GM18517 (cell line): Measurements from ENCODE around the gene BTF3L4.
A peak's percentile ranks its signal among the peaks of the same experiment; 100 is the strongest.
"Not testable (repeated sequence)": the region's sequence is repeated elsewhere in the genome, so short reads cannot be mapped to it uniquely, and the experiment has no call there.

ENCODE experiments used
- ATAC-seq: cut with Tn5 transposase; IDR thresholded peaks from one replicate; pipeline ENCODE4 v1.9.1; 2021; ENCODE audit warnings: mild to moderate bottlenecking, moderate library complexity; ENCODE audit not compliant: unreplicated experiment

BTF3L4 gene

GRCh38 chr1:52055066-52055865 lies 829 bp upstream of the BTF3L4 start, which contains the start of gene TXNDC12:
Gene TXNDC12, minus strand, starts transcription at chr1:52055191. Its CDS starts 95 bp downstream, at chr1:52055096.
- peak; percentile 41 for ATAC-seq

GRCh38 chr1:52055866-52056162 lies 281 bp upstream of the BTF3L4 start:
- ATAC-seq = no peak

GRCh38 chr1:52056937-52057231 lies 789 bp downstream of the BTF3L4 start:
- peak; percentile 37 for ATAC-seq

- ATAC-seq = no peak
Measured at GRCh38 chr1:52057255-52057654, 1.2 kb downstream of the BTF3L4 start.

GRCh38 chr1:52057876-52058415 lies 1.9 kb downstream of the BTF3L4 start:
- ATAC-seq = no peak

- ATAC-seq = no peak
Measured at GRCh38 chr1:52059321-52059720, 3.2 kb downstream of the BTF3L4 start.

GRCh38 chr1:52059888-52060287 lies 3.8 kb downstream of the BTF3L4 start:
- no peak for ATAC-seq

- ATAC-seq = no peak
Measured at GRCh38 chr1:52060822-52061221, 4.7 kb downstream of the BTF3L4 start.

- no peak for ATAC-seq
Measured at GRCh38 chr1:52063192-52063591, 7.1 kb downstream of the BTF3L4 start.

- ATAC-seq = no peak
Measured at GRCh38 chr1:52070704-52071103, 14.6 kb downstream of the BTF3L4 start.

- ATAC-seq = no peak
Measured at GRCh38 chr1:52072291-52072690, 16.2 kb downstream of the BTF3L4 start.

- ATAC-seq = not testable (repeated sequence)
Measured at GRCh38 chr1:52077277-52077676, 21.2 kb downstream of the BTF3L4 start.

- no peak for ATAC-seq
Measured at GRCh38 chr1:52080014-52080415, 23.9 kb downstream of the BTF3L4 start.

- not testable (repeated sequence) for ATAC-seq
Measured at GRCh38 chr1:52087892-52088291, 31.8 kb downstream of the BTF3L4 start.

- ATAC-seq = not testable (repeated sequence)
Measured at GRCh38 chr1:52094300-52094699, 38.2 kb downstream of the BTF3L4 start.

GRCh38 chr1:52096216-52096615 lies 40.1 kb downstream of the BTF3L4 start:
- no peak for ATAC-seq

GRCh38 chr1:52098139-52098871 lies 42.2 kb downstream of the BTF3L4 start:
- no peak for ATAC-seq

- peak; percentile 76 for ATAC-seq
Measured at GRCh38 chr1:52102336-52103013, 46.4 kb downstream of the BTF3L4 start.

GRCh38 chr1:52111492-52111891 lies 55.4 kb downstream of the BTF3L4 start:
- ATAC-seq = no peak

- no peak for ATAC-seq
Measured at GRCh38 chr1:52112489-52112888, 56.4 kb downstream of the BTF3L4 start.

- ATAC-seq = no peak
Measured at GRCh38 chr1:52119301-52120079, 63.4 kb downstream of the BTF3L4 start.
